T-cell (primary cell): Measurements from ENCODE around the gene KCTD3. TPM values are rescaled to one million over a fixed set of nuclear protein-coding genes. Genes with fewer than 3 reads are reported as not detected.

ENCODE experiments used
- ATAC-seq, 4 experiments: fragments of 200-7000 bp in 3 of 4; fragments of 150-1000 bp in 1 of 4; cut with Tn5 transposase; replicated peaks in 1 of 4; 1 replicate in 3 of 4; 2 replicates in 1 of 4; pipeline ENCODE4 v1.10.0; 2021; ENCODE audit warnings: moderate library complexity in 3 of 4, mild to moderate bottlenecking in 2 of 4, moderate number of reproducible peaks in 1 of 4
- CTCF ChIA-PET, 2 donors: fragments of 300-600 bp; sonication (Branson Sonifier 250); formaldehyde crosslinking; loops; one replicate each; lab custom pipeline; 2022; ENCODE audit warnings: antibody characterized with exemption in 2 of 2; lab: Charles Lee
- POLR2A ChIA-PET, 2 donors: fragments of 300-600 bp; sonication (Branson Sonifier 250); formaldehyde crosslinking; loops; one replicate each; lab custom pipeline; 2022; ENCODE audit warnings: antibody characterized with exemption in 2 of 2; lab: Charles Lee
- DNase-seq, 35 experiments: peaks; one replicate each; pipeline versions ENCODE4 v3.0.0 to v3.0.0-alpha.2; 2013 to 2023
- H3K27ac ChIP-seq: one replicate; pipeline ENCODE4 v1.5.1; 2013; ENCODE audit warnings: low read length
- H3K27me3 ChIP-seq, 2 experiments: replicated peaks in 1 of 2; 1 replicate in 1 of 2; 2 replicates in 1 of 2; pipeline versions ENCODE4 v1.6.1 to v1.7.0; 2013; ENCODE audit warnings: low read length in 1 of 2, mixed read lengths in 1 of 2; ENCODE audit not compliant: control insufficient read depth in 2 of 2, insufficient read depth in 2 of 2; ENCODE audit errors: extremely low read depth in 1 of 2
- H3K36me3 ChIP-seq, 2 donors: 1 replicate in 1 of 2; 2 replicates in 1 of 2; pipeline versions ENCODE4 v1.6.1 to v1.7.0; 2013; ENCODE audit warnings: low read length in 1 of 2; ENCODE audit not compliant: control insufficient read depth in 2 of 2, insufficient read depth in 1 of 2; ENCODE audit errors: extremely low read depth in 1 of 2
- H3K4me1 ChIP-seq, 2 experiments: 1 replicate in 1 of 2; 2 replicates in 1 of 2; pipeline versions ENCODE4 v1.6.1 to v1.7.0; 2013; ENCODE audit warnings: low read length in 2 of 2, mixed read lengths in 1 of 2; ENCODE audit not compliant: insufficient read depth in 2 of 2, control insufficient read depth in 1 of 2; ENCODE audit errors: extremely low read depth in 1 of 2
- H3K4me3 ChIP-seq, 2 donors: 1 replicate in 1 of 2; 2 replicates in 1 of 2; pipeline versions ENCODE4 v1.5.1 to v1.7.0; 2013; ENCODE audit warnings: mild to moderate bottlenecking in 2 of 2, low read length in 1 of 2, moderate library complexity in 1 of 2; ENCODE audit not compliant: control insufficient read depth in 1 of 2; ENCODE audit errors: extremely low read depth in 1 of 2
- H3K9me3 ChIP-seq: 2 replicates; pipeline ENCODE4 v1.7.0; 2013
- H3K27ac Mint-ChIP-seq, 2 donors: one replicate each; pipeline ENCODE4 v1.8.0; 2020 to 2021; ENCODE audit warnings: mild to moderate bottlenecking in 2 of 2, mixed read lengths in 2 of 2
- H3K27me3 Mint-ChIP-seq, 2 donors: one replicate each; pipeline ENCODE4 v1.8.0; 2021 to 2022; ENCODE audit warnings: mixed read lengths in 2 of 2
- H3K36me3 Mint-ChIP-seq: one replicate; pipeline ENCODE4 v1.8.0; 2021; ENCODE audit warnings: mixed read lengths
- H3K4me1 Mint-ChIP-seq, 3 donors: one replicate each; pipeline ENCODE4 v1.8.0; 2020 to 2022; ENCODE audit warnings: mixed read lengths in 3 of 3, mild to moderate bottlenecking in 1 of 3
- H3K4me3 Mint-ChIP-seq, 3 donors: one replicate each; pipeline ENCODE4 v1.8.0; 2020 to 2022; ENCODE audit warnings: mild to moderate bottlenecking in 3 of 3, mixed read lengths in 3 of 3, moderate library complexity in 3 of 3
- H3K9me3 Mint-ChIP-seq, 3 donors: one replicate each; pipeline ENCODE4 v1.8.0; 2020 to 2022; ENCODE audit warnings: mixed read lengths in 3 of 3
- whole genome bisulfite sequencing: methylation state at CpG from one replicate; pipeline ENCODE4 v1.1.5; 2013; ENCODE audit warnings: missing lambda C conversion rate; ENCODE audit not compliant: insufficient coverage; 5-methylcytosine and 5-hydroxymethylcytosine counted together
- total RNA-seq, 35 experiments: library from RNA in 6 of 35; stranded (reverse) in 6 of 35; fragments of 120-200 nt in 1 of 35; gene quantifications; one replicate each; pipeline versions ENCODE4 v1.2.1 to v1.2.4 and lab custom pipeline; 2013 to 2026

The KCTD3 gene
- total RNA-seq, 5 donors from 2014 or later (not counting 1 experiment from before 2014, with no cell fraction given), result 1.9 to 4.2 (median 3.6) TPM

DNA sequence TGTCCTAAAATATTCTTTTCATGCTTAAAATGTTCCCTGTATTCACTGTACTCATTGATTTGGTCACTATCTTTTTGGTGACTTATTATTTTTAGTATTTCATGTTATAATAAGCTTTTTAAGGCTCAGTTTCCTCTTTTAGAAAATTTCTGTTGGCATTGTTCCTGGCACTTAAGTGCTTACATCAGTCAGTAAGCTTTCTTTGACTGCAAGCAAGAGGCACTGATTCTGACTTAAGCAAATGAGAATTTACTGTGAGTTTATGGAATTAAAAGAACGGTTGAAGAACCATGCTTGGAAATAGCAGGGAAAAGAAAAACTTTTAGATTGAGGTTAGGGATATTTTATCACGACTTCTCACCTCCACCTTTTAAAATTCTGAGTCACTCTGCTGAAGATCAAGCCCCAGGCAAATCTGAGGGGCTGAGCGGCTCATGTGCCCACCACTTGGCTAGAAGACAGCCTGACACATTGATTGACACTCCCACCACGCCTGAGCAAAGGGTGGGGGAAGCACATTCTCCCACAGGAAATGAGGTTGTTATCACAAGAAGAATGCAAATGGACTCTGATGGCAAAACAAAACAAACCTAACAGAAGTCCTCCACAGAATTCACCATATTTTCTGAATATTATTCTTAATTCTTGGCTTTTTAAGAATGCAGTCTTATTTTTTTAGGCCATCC lies 102.8 kb downstream of the KCTD3 start:
- H3K36me3 ChIP-seq, result no peaks in the 10 kb centered on the region
- H3K27ac ChIP-seq, result no peak overlapping the region
- Mint-ChIP-seq H3K27me3 (peaks cover 0 to 4% of the 10 kb centered on the region in 2 donors), H3K4me3 (no peak overlapping the region), H3K27ac (no peak overlapping the region), H3K4me1 (no peaks in the 10 kb centered on the region), H3K9me3 (peaks cover 0 to 11% (median 0%) of the 10 kb centered on the region in 3 donors), H3K36me3 (no peaks in the 10 kb centered on the region)
- H3K4me1 ChIP-seq, result no peaks in the 10 kb centered on the region
- POLR2A ChIA-PET, result no interaction called here
- no peak for ATAC-seq
- no CpG with 5 or more reads among the region's 4 CpGs for WGBS
- H3K9me3 ChIP-seq, result no peaks in the 10 kb centered on the region
- peaks cover 0 to under 1% of the 10 kb centered on the region in 2 experiments for H3K27me3 ChIP-seq
- DNase-seq, result no peak
- H3K4me3 ChIP-seq, result no peak overlapping the region
- CTCF ChIA-PET, result no interaction called here
